BJ (cell line): ENCODE data around the gene CD28. TPM values are rescaled to one million over a fixed set of nuclear protein-coding genes. Genes with fewer than 3 reads are reported as not detected.

ENCODE experiments used
- CTCF ChIA-PET: fragments of 350-600 bp; formaldehyde crosslinking; extraction: SDS; loops from one replicate; lab custom pipeline; 2021; ENCODE audit warnings: antibody characterized with exemption, inconsistent platforms; lab: Yijun Ruan, JAX
- POLR2A ChIA-PET: fragments of 300-600 bp; sonication (Branson Sonifier 250); formaldehyde crosslinking; extraction: SDS; loops from one replicate; lab custom pipeline; 2021; ENCODE audit warnings: antibody characterized with exemption; lab: Charles Lee
- DNase-seq: peaks from one replicate; pipeline ENCODE4 v3.0.0-alpha.2; 2011; ENCODE audit warnings: low read depth
- H3K27me3 ChIP-seq: 2 replicates; pipeline ENCODE4 v1.6.0; 2011; ENCODE audit warnings: low read length; ENCODE audit not compliant: control insufficient read depth, insufficient read depth
- H3K36me3 ChIP-seq: 2 replicates; pipeline ENCODE4 v1.5.1; 2011; ENCODE audit warnings: low read length; ENCODE audit not compliant: control insufficient read depth, insufficient read depth
- H3K4me3 ChIP-seq: 2 replicates; pipeline ENCODE4 v1.5.1; 2011; ENCODE audit warnings: low read depth, mild to moderate bottlenecking, control low read depth, low read length
- polyA minus RNA-seq: library from RNA; depleted of rRNA, polyadenylated mRNA; stranded (reverse); fragments of >200 nt; gene quantifications from 2 replicates; pipeline ENCODE4 v1.2.3, GENCODE V29; 2011; rRNA and poly(A)+ RNA removed
- polyA plus RNA-seq: library from polyadenylated mRNA; depleted of rRNA; stranded (reverse); fragments of >200 nt; gene quantifications from 2 replicates; pipeline ENCODE4 v1.2.3, GENCODE V29; 2011; rRNA removed
- TF ChIP-seq, protein P1 (sequence below): IDR thresholded peaks from 2 replicates; pipeline ENCODE4 v1.5.1; 2011; ENCODE audit warnings: low read depth, mild to moderate bottlenecking, control low read depth, inconsistent platforms, low read length, moderate library complexity; ENCODE audit not compliant: insufficient read depth

The CD28 gene
- polyA plus RNA-seq, result not detected in 2 replicates
- not detected in 2 replicates for polyA minus RNA-seq

DNA sequence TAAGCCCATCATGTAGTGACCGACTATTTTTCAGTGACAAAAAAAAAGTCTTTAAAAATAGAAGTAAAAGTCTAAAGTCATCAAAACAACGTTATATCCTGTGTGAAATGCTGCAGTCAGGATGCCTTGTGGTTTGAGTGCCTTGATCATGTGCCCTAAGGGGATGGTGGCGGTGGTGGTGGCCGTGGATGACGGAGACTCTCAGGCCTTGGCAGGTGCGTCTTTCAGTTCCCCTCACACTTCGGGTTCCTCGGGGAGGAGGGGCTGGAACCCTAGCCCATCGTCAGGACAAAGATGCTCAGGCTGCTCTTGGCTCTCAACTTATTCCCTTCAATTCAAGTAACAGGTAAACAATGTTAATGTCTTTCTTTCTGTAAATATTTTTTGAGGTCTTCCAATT is at the start of gene CD28:
CD28 (plus strand) TSS at position 237 of the 400 bp plus-strand sequence; CDS start at position 295, 58 bp downstream.
- Histone ChIP-seq H3K27me3 (no peaks in the 10 kb centered on the region), H3K36me3 (no peaks in the 10 kb centered on the region), H3K4me3 (no peak within 1 kb of the TSS)
- DNase-seq, result no peak
- POLR2A ChIA-PET, result no interaction called here
- TF ChIP-seq, protein P1, sequence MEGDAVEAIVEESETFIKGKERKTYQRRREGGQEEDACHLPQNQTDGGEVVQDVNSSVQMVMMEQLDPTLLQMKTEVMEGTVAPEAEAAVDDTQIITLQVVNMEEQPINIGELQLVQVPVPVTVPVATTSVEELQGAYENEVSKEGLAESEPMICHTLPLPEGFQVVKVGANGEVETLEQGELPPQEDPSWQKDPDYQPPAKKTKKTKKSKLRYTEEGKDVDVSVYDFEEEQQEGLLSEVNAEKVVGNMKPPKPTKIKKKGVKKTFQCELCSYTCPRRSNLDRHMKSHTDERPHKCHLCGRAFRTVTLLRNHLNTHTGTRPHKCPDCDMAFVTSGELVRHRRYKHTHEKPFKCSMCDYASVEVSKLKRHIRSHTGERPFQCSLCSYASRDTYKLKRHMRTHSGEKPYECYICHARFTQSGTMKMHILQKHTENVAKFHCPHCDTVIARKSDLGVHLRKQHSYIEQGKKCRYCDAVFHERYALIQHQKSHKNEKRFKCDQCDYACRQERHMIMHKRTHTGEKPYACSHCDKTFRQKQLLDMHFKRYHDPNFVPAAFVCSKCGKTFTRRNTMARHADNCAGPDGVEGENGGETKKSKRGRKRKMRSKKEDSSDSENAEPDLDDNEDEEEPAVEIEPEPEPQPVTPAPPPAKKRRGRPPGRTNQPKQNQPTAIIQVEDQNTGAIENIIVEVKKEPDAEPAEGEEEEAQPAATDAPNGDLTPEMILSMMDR, result no peak
- CTCF ChIA-PET, result no interaction called here

DNA sequence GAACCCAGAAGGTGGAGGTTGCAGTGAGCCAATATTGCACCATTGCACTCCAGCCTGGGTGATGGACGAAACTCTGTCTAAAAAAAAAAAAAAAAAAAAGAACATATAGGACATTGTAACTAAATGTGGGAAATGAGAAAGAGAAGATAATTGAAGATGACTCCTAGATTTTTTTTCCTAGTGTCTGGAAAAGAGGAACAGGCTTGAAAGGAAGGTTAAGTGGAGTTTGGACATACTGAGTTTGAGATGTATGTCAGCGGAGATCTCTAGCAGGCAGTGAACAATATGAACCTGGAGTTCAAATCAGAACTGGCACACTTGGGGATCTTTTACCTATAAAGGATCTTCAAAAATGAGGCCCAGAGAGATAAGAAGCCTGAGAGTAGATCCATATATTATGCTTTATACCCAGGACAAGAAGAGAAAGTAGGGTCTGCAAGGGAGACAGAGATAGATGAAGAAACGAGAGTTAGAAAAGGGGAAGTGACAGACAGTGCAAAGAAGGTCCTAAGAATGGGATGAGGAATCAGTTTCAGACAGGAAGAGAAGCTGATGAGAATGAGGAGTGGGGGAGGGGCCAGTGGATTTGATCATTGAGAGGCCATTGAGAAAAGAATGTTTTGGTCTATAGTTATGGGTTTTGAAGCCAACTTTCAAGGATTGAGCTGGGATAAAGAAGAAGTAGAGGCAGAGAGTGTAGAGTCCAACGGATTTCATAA is 46.9 kb upstream of the CD28 start:
- TF ChIP-seq, protein P1, result no peak
- CTCF ChIA-PET, result interaction anchor here (1.5 kb wide), 1 partner anchor 29 kb away, joined by 4 read pairs; no protein-coding TSS in a partner anchor
- H3K4me3 ChIP-seq, result no peak overlapping the region

DNA sequence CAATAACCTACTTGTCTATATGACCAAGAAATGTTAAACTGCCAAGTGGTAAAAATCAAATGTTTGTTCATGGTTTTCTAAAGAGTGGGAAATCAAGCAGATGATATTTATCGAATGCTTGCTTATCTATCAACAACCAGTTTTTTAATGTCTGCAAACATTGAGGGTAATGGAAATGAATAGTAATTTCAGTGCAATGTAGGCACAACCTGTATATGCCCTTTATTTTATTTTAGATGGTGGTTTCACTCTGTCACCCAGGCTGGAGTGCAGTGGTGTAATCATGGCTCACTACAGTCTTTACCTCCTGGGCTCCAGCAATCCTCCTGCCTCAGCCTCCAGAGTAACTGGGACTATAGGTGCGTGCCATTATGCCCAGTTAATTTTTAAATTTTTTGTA is 46.0 kb upstream of the CD28 start:
- no peak for DNase-seq
- Histone ChIP-seq H3K27me3 (no peaks in the 10 kb centered on the region), H3K36me3 (no peaks in the 10 kb centered on the region), H3K4me3 (no peak overlapping the region)
- TF ChIP-seq, protein P1, result no peak
- POLR2A ChIA-PET, result no interaction called here
- CTCF ChIA-PET, result no interaction called here

More for the DNA sequence above, 46.9 kb upstream of the CD28 start:
- H3K27me3 ChIP-seq, result no peaks in the 10 kb centered on the region
- no peaks in the 10 kb centered on the region for H3K36me3 ChIP-seq
- POLR2A ChIA-PET, result no interaction called here
- no peak for DNase-seq

DNA sequence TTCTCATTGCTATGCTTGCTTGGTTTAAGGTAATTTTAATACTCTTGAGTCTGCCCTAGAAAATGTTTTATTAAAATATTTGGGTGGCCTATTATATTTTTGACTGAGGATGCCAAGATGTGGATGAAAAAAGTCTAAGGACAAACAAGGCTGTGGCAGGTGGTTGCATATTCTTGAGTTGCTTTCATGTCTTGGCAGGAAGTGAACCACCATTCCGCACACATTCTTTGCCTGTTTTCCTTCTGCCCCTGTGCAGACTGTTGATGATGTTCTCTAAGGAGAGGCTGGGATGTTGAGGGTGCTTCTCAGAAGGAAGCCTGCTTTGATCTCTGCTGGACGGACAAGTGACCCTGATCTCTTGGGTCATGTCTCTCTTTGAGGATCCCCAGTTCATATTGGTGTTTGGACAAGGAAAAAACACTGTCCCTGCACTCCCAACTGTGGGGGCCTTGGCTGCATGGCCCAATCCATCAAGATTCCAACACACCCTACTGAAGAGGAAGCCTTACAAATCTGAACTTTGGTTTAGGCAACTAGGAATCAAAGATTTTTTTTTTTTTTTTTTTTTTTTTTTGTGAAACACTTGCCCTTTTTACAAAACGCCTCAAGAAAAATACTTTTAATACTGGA is 45.0 kb upstream of the CD28 start:
- H3K27me3 ChIP-seq, result no peaks in the 10 kb centered on the region
- ChIA-PET CTCF (no interaction called here), POLR2A (no interaction called here)
- no peak overlapping the region for H3K4me3 ChIP-seq
- TF ChIP-seq, protein P1, result no peak
- DNase-seq, result no peak
- no peaks in the 10 kb centered on the region for H3K36me3 ChIP-seq

DNA sequence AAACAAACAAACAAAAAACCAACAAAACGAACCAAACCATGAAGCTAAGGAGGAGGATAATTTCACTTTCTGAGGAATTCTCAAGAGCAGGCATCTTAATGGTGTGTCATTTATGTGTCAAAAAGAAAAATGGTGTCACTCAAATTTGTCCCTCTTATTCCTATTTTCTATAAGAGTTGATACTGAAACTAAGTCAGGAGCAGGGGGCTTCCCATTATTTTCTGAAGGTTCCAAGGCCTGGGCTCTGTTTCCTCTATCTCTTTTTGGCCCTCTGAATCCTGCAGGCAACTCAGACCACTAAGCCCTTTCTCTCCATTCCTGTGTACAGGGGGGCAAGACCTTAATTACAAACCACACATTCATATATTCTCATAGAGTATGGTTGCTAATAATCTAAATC is 44.0 kb upstream of the CD28 start:
- TF ChIP-seq, protein P1, result no peak
- POLR2A ChIA-PET, result no interaction called here
- no peak for DNase-seq
- no peaks in the 10 kb centered on the region for H3K36me3 ChIP-seq
- no peaks in the 10 kb centered on the region for H3K27me3 ChIP-seq
- CTCF ChIA-PET, result interaction anchor here (1.2 kb wide), 1 partner anchor 11 kb away, joined by 3 read pairs; no protein-coding TSS in a partner anchor
- H3K4me3 ChIP-seq, result no peak overlapping the region
